Fibroblast of pulmonary artery (primary cell): ENCODE measurements around the gene CYP19A1.

Experiments used
- DNase-seq: peaks from one replicate; pipeline ENCODE4 v3.0.0-alpha.2; 2010; ENCODE audit warnings: low read depth
- H3K4me3 ChIP-seq: replicated peaks from 2 replicates; pipeline ENCODE4 v1.5.1; 2011; ENCODE audit warnings: low read depth, mild to moderate bottlenecking, control low read depth, low read length, moderate library complexity
- TF ChIP-seq, protein P1 (sequence below): IDR thresholded peaks from 2 replicates; pipeline ENCODE4 v1.5.1; 2011; ENCODE audit warnings: mild to moderate bottlenecking, control low read depth, low read length, inconsistent platforms; ENCODE audit errors: missing control alignments

Gene CYP19A1

DNA sequence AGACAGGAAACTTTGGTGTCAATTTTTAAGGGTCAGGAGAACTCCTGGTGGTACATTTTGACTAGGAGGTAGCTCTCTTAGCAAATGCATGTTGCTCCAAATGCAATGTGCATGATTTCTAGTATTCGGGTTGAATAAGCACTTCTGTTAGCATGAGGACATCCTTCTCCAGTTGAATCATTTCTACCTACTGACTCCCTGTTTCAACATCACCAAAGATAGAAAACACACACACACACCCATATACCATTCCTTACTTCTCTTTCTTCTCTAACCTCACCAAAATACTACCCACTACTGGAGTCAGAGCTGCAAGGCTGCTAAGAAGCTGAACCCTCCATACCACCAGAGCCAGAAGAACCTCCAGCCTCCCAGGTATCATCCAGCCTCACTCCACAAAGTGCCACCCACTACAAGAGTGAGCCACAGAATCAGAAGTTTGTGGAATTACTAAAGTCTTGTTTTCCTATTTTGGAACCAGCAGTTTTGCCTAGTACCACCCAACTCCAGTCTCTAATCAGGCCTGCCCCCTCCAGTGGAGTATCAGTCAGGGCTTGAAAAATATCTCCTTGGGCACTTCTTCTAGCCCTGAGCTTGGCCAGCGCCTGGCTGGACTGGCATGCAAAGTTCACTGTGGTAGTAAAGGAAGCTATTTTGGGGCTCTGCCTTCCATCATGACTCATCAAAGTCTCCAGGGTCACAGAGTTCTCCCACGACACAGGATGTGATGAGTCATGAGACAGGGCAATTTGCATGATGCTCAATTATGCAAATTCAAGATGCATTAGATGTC is 110.3 kb downstream of the CYP19A1 start:
- peak; percentile 81 for DNase-seq
- TF ChIP-seq, protein P1, sequence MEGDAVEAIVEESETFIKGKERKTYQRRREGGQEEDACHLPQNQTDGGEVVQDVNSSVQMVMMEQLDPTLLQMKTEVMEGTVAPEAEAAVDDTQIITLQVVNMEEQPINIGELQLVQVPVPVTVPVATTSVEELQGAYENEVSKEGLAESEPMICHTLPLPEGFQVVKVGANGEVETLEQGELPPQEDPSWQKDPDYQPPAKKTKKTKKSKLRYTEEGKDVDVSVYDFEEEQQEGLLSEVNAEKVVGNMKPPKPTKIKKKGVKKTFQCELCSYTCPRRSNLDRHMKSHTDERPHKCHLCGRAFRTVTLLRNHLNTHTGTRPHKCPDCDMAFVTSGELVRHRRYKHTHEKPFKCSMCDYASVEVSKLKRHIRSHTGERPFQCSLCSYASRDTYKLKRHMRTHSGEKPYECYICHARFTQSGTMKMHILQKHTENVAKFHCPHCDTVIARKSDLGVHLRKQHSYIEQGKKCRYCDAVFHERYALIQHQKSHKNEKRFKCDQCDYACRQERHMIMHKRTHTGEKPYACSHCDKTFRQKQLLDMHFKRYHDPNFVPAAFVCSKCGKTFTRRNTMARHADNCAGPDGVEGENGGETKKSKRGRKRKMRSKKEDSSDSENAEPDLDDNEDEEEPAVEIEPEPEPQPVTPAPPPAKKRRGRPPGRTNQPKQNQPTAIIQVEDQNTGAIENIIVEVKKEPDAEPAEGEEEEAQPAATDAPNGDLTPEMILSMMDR, result no peak
- no peak overlapping the region for H3K4me3 ChIP-seq

DNA sequence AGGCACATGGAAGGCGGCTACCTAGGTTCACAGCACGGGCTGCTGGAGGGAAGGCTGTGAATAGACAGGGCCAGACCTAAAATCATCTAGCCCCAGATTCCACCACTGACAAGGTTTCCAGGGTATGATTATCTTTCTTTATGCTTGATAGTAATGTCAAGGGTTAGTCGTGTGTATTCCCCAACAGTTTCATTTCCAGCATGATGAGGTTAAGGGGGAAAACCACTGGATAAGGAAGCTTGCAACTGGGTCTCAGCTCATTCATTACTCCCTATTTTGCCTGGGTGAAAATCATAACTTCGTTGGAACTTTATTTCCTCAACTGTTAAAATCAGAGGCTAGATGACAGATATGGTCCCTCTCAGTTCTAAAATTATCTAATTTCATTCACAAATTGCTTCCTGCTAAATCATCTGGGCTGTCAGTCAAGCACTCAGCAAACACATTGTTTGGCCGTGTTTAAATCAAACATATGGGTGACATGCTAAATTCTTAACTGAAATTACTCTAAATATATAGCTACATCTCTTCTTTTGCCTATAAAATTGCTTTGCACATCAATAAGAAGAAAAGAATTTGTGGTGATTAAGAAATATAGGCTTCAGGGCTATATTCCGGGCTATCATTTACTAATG is 111.7 kb downstream of the CYP19A1 start:
- no peak for DNase-seq
- no peak overlapping the region for H3K4me3 ChIP-seq
- TF ChIP-seq, protein P1, result no peak

DNA sequence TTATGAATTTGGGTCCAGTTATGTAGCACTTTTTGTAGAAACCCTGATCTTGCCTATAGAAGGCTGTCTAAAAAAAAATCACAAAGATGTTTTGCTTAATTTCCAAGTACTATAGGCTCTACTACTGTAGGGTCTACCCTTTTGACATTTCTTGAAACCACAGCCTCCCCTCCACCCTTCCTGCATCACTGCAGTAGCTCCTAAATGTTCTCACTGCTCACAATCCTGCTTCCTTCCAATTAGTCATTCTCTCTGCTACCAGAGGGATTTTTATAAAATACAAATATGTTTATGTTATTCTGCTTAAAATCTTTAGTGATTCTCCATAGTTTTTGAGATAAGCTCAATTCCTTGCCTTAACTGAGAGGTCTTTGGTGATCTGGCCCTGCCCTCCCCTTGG is 114.0 kb downstream of the CYP19A1 start:
- TF ChIP-seq, protein P1, result no peak
- H3K4me3 ChIP-seq, result no peak overlapping the region
- DNase-seq, result peak; percentile 39

DNA sequence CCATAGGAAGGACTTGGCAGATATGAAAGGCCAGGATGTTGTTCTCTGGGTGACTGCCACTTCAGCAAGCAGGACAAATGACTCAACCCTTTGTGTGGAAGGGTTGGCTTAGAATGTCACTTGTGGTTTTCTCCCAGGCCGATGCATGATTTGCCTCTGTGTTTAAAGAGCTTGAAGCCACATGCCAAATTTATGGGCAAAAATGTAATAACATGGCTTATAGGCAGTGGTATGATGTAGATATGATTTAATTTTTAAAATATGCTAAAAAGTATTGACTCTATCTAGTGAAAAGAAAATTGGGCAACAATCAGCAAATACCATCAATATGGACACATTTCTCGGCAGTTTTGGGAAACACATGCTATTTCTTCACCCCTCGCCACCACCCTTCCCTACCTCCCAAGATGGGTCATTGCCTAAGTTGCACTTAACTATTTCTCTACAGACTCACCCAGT is 114.6 kb downstream of the CYP19A1 start:
- DNase-seq, result peak; percentile 78
- H3K4me3 ChIP-seq, result no peak overlapping the region
- TF ChIP-seq, protein P1, result no peak

DNA sequence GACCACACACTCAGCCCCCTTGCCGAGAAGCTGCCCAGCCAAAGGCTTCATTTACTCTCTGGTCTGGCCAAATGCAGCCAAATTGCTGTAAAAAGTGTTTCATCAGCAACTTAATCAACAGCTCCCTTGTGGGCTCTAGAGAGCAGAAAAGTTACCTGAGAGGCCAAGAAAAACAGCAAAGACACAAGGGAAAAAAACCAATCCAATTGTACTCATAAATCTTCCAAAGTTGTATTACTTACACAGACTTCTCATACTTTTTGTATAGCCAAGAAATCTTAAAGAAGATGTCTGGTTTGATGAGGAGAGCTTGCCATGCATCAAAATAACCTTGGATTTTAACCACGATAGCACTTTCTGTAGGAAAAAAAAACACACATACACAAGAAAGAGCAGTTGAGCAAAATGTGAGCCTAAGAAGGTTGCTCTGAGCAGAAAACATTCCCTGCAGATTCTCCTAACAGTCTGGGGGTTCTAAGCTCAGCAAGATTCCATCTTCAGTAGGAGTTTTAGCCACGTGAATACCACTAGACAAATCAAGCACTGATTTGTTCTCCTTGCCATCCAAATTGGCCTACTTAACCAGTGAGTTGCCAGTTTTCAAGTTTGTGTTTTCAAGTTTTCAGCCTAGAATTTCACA is 120.0 kb downstream of the CYP19A1 start:
- DNase-seq, result no peak
- H3K4me3 ChIP-seq, result no peak overlapping the region
- TF ChIP-seq, protein P1, result no peak

DNA sequence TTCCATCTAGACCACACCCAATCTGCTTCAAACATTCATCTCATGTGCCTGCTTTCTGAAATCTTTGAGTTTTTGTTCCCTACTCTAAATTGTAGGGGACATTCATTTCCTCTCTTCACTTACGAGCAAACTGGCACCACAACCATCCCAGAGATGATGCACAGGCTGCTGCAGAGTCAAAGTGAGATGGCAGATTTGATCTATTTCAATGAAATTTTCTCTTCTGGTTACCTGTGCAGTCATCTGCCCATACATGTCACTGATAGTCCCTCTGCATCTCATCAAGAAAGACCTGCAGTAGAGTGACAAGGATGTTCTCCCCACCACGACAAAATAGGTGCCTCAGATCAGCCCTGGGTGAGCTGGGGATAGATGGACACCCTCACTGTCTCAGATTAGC is 125.5 kb downstream of the CYP19A1 start:
- TF ChIP-seq, protein P1, result no peak
- no peak for DNase-seq
- H3K4me3 ChIP-seq, result no peak overlapping the region
